Measurements from ENCODE around the gene MFSD1.

GRCh38 chr3:158836312-158836711, 34.5 kb downstream of the MFSD1 start:
- TF ChIP-seq USF2 (IDR thresholded peaks at IDR 0.05; ENCODE audit: borderline replicate concordance, low read depth, low read length) (no peak), REST (IDR thresholded peaks at IDR 0.05; ENCODE audit: low read depth, low read length) (no peak), CTCF (IDR thresholded peaks at IDR 0.05) (no peak), TEAD4 (IDR thresholded peaks at IDR 0.05; ENCODE audit: borderline replicate concordance, insufficient read depth) (no peak), EP300 (IDR thresholded peaks at IDR 0.05; ENCODE audit: borderline replicate concordance in 1 of 2, low read depth in 1 of 2, low read length in 1 of 2) (no peak), SIN3A (IDR thresholded peaks at IDR 0.05; ENCODE audit: borderline replicate concordance, low read depth, low read length) (no peak), EZH2phosphoT487 (IDR thresholded peaks at IDR 0.05; ENCODE audit: borderline replicate concordance, low read depth) (no peak), MXI1 (IDR thresholded peaks at IDR 0.05; ENCODE audit: low read depth, low read length) (no peak), MAX (IDR thresholded peaks at IDR 0.05; ENCODE audit: low read depth) (no peak), NRF1 (IDR thresholded peaks at IDR 0.05; ENCODE audit: low read depth, low read length) (no peak)

All from SK-N-SH (cell line).